T-cell (primary cell): Measurements from ENCODE around the gene FAM241B. TPM values are rescaled to one million over a fixed set of nuclear protein-coding genes. Genes with fewer than 3 reads are reported as not detected.

Experiments
- ATAC-seq, 4 experiments: fragments of 200-7000 bp in 3 of 4; fragments of 150-1000 bp in 1 of 4; cut with Tn5 transposase; replicated peaks in 1 of 4; 1 replicate in 3 of 4; 2 replicates in 1 of 4; pipeline ENCODE4 v1.10.0; 2021; ENCODE audit warnings: moderate library complexity in 3 of 4, mild to moderate bottlenecking in 2 of 4, moderate number of reproducible peaks in 1 of 4
- CTCF ChIA-PET, 2 donors: fragments of 300-600 bp; sonication (Branson Sonifier 250); formaldehyde crosslinking; loops; one replicate each; lab custom pipeline; 2022; ENCODE audit warnings: antibody characterized with exemption in 2 of 2; lab: Charles Lee
- POLR2A ChIA-PET, 2 donors: fragments of 300-600 bp; sonication (Branson Sonifier 250); formaldehyde crosslinking; loops; one replicate each; lab custom pipeline; 2022; ENCODE audit warnings: antibody characterized with exemption in 2 of 2; lab: Charles Lee
- DNase-seq, 35 experiments: peaks; one replicate each; pipeline versions ENCODE4 v3.0.0 to v3.0.0-alpha.2; 2013 to 2023
- H3K27ac ChIP-seq: one replicate; pipeline ENCODE4 v1.5.1; 2013; ENCODE audit warnings: low read length
- H3K27me3 ChIP-seq, 2 experiments: replicated peaks in 1 of 2; 1 replicate in 1 of 2; 2 replicates in 1 of 2; pipeline versions ENCODE4 v1.6.1 to v1.7.0; 2013; ENCODE audit warnings: low read length in 1 of 2, mixed read lengths in 1 of 2; ENCODE audit not compliant: control insufficient read depth in 2 of 2, insufficient read depth in 2 of 2; ENCODE audit errors: extremely low read depth in 1 of 2
- H3K36me3 ChIP-seq, 2 donors: 1 replicate in 1 of 2; 2 replicates in 1 of 2; pipeline versions ENCODE4 v1.6.1 to v1.7.0; 2013; ENCODE audit warnings: low read length in 1 of 2; ENCODE audit not compliant: control insufficient read depth in 2 of 2, insufficient read depth in 1 of 2; ENCODE audit errors: extremely low read depth in 1 of 2
- H3K4me1 ChIP-seq, 2 experiments: 1 replicate in 1 of 2; 2 replicates in 1 of 2; pipeline versions ENCODE4 v1.6.1 to v1.7.0; 2013; ENCODE audit warnings: low read length in 2 of 2, mixed read lengths in 1 of 2; ENCODE audit not compliant: insufficient read depth in 2 of 2, control insufficient read depth in 1 of 2; ENCODE audit errors: extremely low read depth in 1 of 2
- H3K4me3 ChIP-seq, 2 donors: 1 replicate in 1 of 2; 2 replicates in 1 of 2; pipeline versions ENCODE4 v1.5.1 to v1.7.0; 2013; ENCODE audit warnings: mild to moderate bottlenecking in 2 of 2, low read length in 1 of 2, moderate library complexity in 1 of 2; ENCODE audit not compliant: control insufficient read depth in 1 of 2; ENCODE audit errors: extremely low read depth in 1 of 2
- H3K9me3 ChIP-seq: 2 replicates; pipeline ENCODE4 v1.7.0; 2013
- H3K27ac Mint-ChIP-seq, 2 donors: one replicate each; pipeline ENCODE4 v1.8.0; 2020 to 2021; ENCODE audit warnings: mild to moderate bottlenecking in 2 of 2, mixed read lengths in 2 of 2
- H3K27me3 Mint-ChIP-seq, 2 donors: one replicate each; pipeline ENCODE4 v1.8.0; 2021 to 2022; ENCODE audit warnings: mixed read lengths in 2 of 2
- H3K36me3 Mint-ChIP-seq: one replicate; pipeline ENCODE4 v1.8.0; 2021; ENCODE audit warnings: mixed read lengths
- H3K4me1 Mint-ChIP-seq, 3 donors: one replicate each; pipeline ENCODE4 v1.8.0; 2020 to 2022; ENCODE audit warnings: mixed read lengths in 3 of 3, mild to moderate bottlenecking in 1 of 3
- H3K4me3 Mint-ChIP-seq, 3 donors: one replicate each; pipeline ENCODE4 v1.8.0; 2020 to 2022; ENCODE audit warnings: mild to moderate bottlenecking in 3 of 3, mixed read lengths in 3 of 3, moderate library complexity in 3 of 3
- H3K9me3 Mint-ChIP-seq, 3 donors: one replicate each; pipeline ENCODE4 v1.8.0; 2020 to 2022; ENCODE audit warnings: mixed read lengths in 3 of 3
- WGBS: methylation state at CpG from one replicate; pipeline ENCODE4 v1.1.5; 2013; ENCODE audit warnings: missing lambda C conversion rate; ENCODE audit not compliant: insufficient coverage; 5-methylcytosine and 5-hydroxymethylcytosine counted together
- total RNA-seq, 35 experiments: library from RNA in 6 of 35; stranded (reverse) in 6 of 35; fragments of 120-200 nt in 1 of 35; gene quantifications; one replicate each; pipeline versions ENCODE4 v1.2.1 to v1.2.4 and lab custom pipeline; 2013 to 2026

FAM241B gene
- total RNA-seq, 5 donors from 2014 or later (not counting 1 experiment from before 2014, with no cell fraction given), result 7.4 to 11.8 (median 9.2) TPM

DNA sequence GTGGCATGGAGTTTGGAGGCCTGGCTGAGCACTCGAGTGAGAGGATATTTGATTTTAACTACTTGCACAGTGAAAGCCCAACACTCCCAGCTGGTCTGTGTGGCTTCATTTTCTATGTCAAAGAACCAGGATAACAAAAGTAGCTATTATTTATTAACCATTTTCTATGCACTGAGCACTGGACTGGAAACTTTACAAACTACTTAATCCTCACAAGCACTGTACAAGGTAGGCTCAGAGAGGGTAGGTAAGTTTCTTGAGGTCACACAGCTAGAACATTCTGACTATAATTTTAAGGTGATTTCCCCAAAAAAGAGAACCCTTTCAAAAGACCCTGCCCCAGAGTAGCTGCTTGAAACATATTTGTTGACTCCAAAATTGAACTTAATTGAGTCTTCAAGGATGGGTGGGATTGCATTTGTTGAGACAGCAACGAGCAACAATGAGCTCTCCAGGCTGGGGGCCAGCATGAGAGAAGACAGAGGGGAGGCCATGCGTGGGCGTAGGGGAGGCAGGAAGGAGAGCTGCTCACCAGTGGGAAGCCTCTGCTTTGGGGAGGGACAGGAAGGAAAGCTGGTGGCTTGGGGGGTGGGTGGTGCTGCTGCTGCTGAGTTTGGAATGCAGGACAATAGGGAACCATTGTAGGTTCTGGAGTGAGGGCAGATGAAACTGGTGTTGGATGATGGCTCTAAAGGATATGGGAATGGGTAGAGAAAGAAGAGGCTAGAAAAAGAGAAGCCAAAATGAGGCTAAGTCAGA, 31.5 kb downstream of the FAM241B start:
- no peak overlapping the region for H3K27ac ChIP-seq
- no peak for DNase-seq
- Mint-ChIP-seq H3K36me3 (no peaks in the 10 kb centered on the region), H3K9me3 (no peaks in the 10 kb centered on the region), H3K27me3 (peaks cover 16 to 20% of the 10 kb centered on the region in 2 donors), H3K27ac (no peak overlapping the region), H3K4me3 (no peak overlapping the region), H3K4me1 (no peaks in the 10 kb centered on the region)
- no peaks in the 10 kb centered on the region for H3K9me3 ChIP-seq
- H3K36me3 ChIP-seq, result no peaks in the 10 kb centered on the region
- ATAC-seq, result no peak
- POLR2A ChIA-PET, result interaction anchor here in 1 of 2 donors (0.5 kb wide), 1 partner anchor 868 kb away, joined by 3 read pairs; no protein-coding TSS in a partner anchor
- peaks cover 0 to 61% of the 10 kb centered on the region in 2 experiments for H3K27me3 ChIP-seq
- no peak overlapping the region for H3K4me3 ChIP-seq
- WGBS, result 46% methylated on average over 3 of the region's 4 CpGs
- H3K4me1 ChIP-seq, result no peaks in the 10 kb centered on the region
- CTCF ChIA-PET, result no interaction called here

DNA sequence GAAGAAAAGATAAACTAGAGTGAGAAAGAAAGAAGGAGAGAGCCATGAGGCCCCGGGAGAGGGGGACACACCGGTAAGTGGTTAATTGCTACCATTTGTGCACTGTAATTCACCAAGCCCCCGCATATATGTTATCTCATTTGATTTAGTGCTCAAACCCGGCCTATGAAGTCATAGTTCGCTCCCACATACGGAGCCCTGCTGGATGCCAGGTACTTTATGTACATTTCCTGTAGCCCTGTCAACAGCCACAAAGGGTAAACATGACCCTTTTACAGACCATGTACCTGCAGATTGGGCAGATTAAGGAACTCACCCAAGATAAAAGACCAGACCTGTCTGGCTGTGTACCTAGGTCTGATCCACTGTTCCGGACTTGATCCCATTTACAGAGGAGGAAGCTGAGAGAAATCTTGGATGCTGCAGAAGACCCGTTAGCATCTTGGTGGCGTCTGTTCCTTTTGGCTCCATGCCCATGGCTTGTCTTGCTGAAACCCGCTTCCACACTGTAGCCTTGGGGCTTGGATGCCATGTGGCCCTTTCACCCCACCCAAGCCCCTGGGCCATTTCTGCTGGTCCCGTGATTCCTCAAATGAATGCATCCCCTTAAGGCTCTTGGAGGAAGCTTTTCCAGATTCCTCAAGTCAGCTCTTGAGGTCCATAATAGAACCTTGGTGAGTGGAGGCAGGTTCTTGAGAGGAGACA, 32.3 kb downstream of the FAM241B start:
- no peak overlapping the region for H3K4me3 Mint-ChIP-seq
- no peaks in the 10 kb centered on the region for H3K36me3 ChIP-seq
- H3K27ac Mint-ChIP-seq, result no peak overlapping the region
- no peak overlapping the region for H3K27ac ChIP-seq
- no peak for DNase-seq
- no peak overlapping the region for H3K4me3 ChIP-seq
- H3K9me3 ChIP-seq, result no peaks in the 10 kb centered on the region
- CTCF ChIA-PET, result no interaction called here
- POLR2A ChIA-PET, result no interaction called here
- WGBS, result 86% methylated on average over 9 of the region's 11 CpGs
- H3K27me3 ChIP-seq, result peaks cover 0 to 60% of the 10 kb centered on the region in 2 experiments
- no peaks in the 10 kb centered on the region for H3K9me3 Mint-ChIP-seq
- ATAC-seq, result no peak
- H3K4me1 Mint-ChIP-seq, result no peaks in the 10 kb centered on the region
- no peaks in the 10 kb centered on the region for H3K4me1 ChIP-seq
- H3K36me3 Mint-ChIP-seq, result no peaks in the 10 kb centered on the region
- H3K27me3 Mint-ChIP-seq, result peaks cover 15 to 24% of the 10 kb centered on the region in 2 donors

DNA sequence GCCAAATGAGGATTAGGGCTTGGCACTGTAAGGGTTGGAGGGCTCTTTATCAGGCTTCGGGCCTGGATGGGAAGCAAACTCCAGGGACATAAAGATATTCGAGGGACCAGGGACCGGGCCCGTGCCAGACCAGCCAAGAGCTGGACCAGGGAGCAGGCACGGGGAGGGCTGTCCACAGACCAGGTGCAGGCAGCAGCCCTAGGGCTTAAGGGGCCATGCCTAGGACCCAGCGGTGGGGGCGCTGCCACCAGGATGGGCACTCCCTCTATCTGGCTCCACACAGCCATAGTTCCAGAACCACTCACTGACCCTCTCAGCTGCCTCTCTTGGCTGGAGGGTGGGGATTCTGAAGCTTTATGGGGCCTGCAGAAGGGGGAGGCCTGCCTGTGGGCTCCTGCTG, 32.9 kb downstream of the FAM241B start:
- peaks cover 16 to 26% of the 10 kb centered on the region in 2 donors for H3K27me3 Mint-ChIP-seq
- no peak overlapping the region for H3K4me3 Mint-ChIP-seq
- no peak overlapping the region for H3K27ac Mint-ChIP-seq
- no peaks in the 10 kb centered on the region for H3K4me1 ChIP-seq
- ChIA-PET POLR2A (interaction anchor here in 1 of 2 donors (0.6 kb wide), 1 partner anchor 19 kb away, joined by 12 read pairs; no protein-coding TSS in a partner anchor), CTCF (no interaction called here)
- DNase-seq, result no peak
- H3K9me3 Mint-ChIP-seq, result no peaks in the 10 kb centered on the region
- H3K4me3 ChIP-seq, result no peak overlapping the region
- no peak for ATAC-seq
- 73% methylated on average over 2 of the region's 7 CpGs for WGBS
- H3K27ac ChIP-seq, result no peak overlapping the region
- no peaks in the 10 kb centered on the region for H3K9me3 ChIP-seq
- H3K36me3 ChIP-seq, result no peaks in the 10 kb centered on the region
- no peaks in the 10 kb centered on the region for H3K36me3 Mint-ChIP-seq
- no peaks in the 10 kb centered on the region for H3K4me1 Mint-ChIP-seq
- H3K27me3 ChIP-seq, result peaks cover 0 to 60% of the 10 kb centered on the region in 2 experiments

DNA sequence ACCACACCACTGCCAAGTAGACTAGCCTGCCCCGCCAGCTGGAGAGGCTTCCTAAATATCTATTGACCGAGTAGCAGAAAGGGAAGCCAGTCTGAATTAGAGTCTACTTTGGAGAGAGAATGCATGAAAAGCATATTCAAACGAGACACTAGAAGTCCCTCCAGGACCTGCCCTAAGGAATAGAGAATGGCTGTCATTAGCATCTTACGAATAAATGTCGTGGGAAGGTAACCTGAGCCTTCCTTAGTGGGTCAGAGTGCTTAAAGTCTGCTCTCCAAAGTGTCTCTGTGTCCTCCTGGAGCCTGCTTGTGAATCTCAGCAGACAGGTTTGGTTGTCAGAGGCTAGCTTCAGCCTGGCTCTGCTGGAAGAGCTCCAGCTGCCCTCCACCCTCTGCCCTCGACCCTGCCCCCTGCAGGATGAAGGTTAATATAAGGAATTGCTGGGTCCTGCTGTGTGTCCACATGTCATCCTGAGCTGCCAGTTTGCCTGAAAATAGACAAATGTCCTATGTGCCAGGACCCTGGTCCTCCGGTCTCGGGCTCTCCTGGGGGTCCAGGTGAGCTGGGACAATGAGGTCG, 33.4 kb downstream of the FAM241B start:
- ATAC-seq, result no peak
- no peak overlapping the region for H3K4me3 ChIP-seq
- H3K36me3 ChIP-seq, result no peaks in the 10 kb centered on the region
- WGBS, result 72% methylated on average over 6 of the region's 9 CpGs
- peaks cover 15 to 24% of the 10 kb centered on the region in 2 donors for H3K27me3 Mint-ChIP-seq
- ChIA-PET POLR2A (interaction anchor here in 1 of 2 donors (0.6 kb wide), 1 partner anchor 18 kb away, joined by 12 read pairs; no protein-coding TSS in a partner anchor), CTCF (no interaction called here)
- H3K27me3 ChIP-seq, result peaks cover 0 to 59% of the 10 kb centered on the region in 2 experiments
- H3K36me3 Mint-ChIP-seq, result no peaks in the 10 kb centered on the region
- H3K9me3 Mint-ChIP-seq, result no peaks in the 10 kb centered on the region
- H3K4me3 Mint-ChIP-seq, result no peak overlapping the region
- H3K4me1 ChIP-seq, result no peaks in the 10 kb centered on the region
- H3K9me3 ChIP-seq, result no peaks in the 10 kb centered on the region
- no peaks in the 10 kb centered on the region for H3K4me1 Mint-ChIP-seq
- H3K27ac ChIP-seq, result no peak overlapping the region
- no peak overlapping the region for H3K27ac Mint-ChIP-seq
- DNase-seq, result no peak

DNA sequence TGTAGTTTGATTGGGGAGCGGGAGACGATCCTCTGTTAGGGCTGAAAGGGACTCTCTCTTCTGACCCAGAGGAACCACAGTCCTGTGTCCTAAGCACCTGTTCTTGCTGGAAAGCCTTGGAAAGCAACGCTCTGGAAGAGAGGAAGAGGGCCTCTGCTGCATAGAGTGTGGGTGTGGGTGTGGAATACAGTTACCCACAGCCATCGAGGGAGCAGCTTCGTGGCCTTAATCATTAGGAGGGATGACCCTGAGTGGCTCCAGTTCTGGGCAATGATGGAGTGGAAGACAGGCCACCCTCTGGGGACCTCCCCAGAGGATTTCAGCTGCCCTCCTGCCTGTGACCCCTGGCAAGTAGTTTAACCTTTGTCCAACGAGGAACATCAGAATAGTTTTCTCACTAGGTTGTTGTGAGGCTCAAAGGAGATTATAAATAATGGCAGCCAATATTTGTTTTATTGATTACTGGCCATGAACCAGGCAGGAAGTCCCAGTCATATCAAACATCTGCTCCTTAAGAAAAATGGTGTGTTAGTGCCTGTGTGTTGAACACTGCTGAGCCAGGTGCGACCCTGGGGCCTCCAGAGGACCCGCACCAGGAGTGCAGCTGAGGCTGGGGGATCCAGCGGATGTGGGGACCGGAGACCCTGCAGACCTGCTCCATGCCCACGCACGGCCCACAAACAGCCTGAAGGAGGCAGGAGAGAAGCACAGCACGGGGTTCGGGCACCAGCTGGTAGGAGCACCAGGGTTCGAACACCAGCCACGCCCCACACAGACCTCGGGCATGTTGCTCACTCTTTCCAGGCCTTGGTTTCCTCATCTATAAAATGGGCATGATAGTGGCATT, 35.6 kb downstream of the FAM241B start:
- H3K4me1 ChIP-seq, result no peaks in the 10 kb centered on the region
- no peaks in the 10 kb centered on the region for H3K9me3 ChIP-seq
- WGBS, result 72% methylated on average over 13 of the region's 17 CpGs
- peaks cover 0 to 63% of the 10 kb centered on the region in 2 experiments for H3K27me3 ChIP-seq
- H3K27ac ChIP-seq, result no peak overlapping the region
- H3K36me3 ChIP-seq, result no peaks in the 10 kb centered on the region
- POLR2A ChIA-PET, result no interaction called here
- no peak for DNase-seq
- Mint-ChIP-seq H3K4me1 (no peaks in the 10 kb centered on the region), H3K27ac (no peak overlapping the region), H3K9me3 (no peaks in the 10 kb centered on the region), H3K27me3 (peaks cover 25 to 30% of the 10 kb centered on the region in 2 donors), H3K4me3 (no peak overlapping the region), H3K36me3 (no peaks in the 10 kb centered on the region)
- ATAC-seq, result no peak
- H3K4me3 ChIP-seq, result no peak overlapping the region
- CTCF ChIA-PET, result no interaction called here

DNA sequence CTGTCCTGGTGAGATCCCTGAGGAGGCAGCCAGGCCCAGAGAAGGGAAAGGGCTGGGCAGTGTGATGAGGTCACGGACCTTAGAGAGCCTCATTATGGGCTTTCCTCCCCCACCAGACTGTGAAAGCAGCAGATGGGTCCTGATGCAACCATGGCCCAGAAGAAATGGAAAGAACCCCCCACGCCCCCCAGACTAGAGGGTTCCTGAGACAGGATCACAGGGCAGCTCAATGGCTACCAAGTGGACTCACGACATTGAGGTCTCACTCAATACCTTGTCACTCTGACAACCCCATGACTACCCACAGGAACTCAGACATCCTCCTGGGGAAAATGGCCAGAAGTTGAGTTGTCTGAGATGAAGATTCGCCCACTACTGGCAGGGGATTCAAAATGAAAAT, 36.7 kb downstream of the FAM241B start:
- H3K4me1 Mint-ChIP-seq, result no peaks in the 10 kb centered on the region
- Histone ChIP-seq H3K27me3 (peaks cover 0 to 57% of the 10 kb centered on the region in 2 experiments), H3K4me3 (no peak overlapping the region), H3K36me3 (no peaks in the 10 kb centered on the region), H3K4me1 (no peaks in the 10 kb centered on the region), H3K9me3 (no peaks in the 10 kb centered on the region), H3K27ac (no peak overlapping the region)
- peaks cover 28 to 30% of the 10 kb centered on the region in 2 donors for H3K27me3 Mint-ChIP-seq
- no peaks in the 10 kb centered on the region for H3K36me3 Mint-ChIP-seq
- DNase-seq (no peak), ATAC-seq (no peak)
- ChIA-PET CTCF (no interaction called here), POLR2A (no interaction called here)
- H3K9me3 Mint-ChIP-seq, result no peaks in the 10 kb centered on the region
- no peak overlapping the region for H3K4me3 Mint-ChIP-seq
- H3K27ac Mint-ChIP-seq, result no peak overlapping the region
- 40% methylated on average over 1 of the region's 4 CpGs for WGBS
